Activated T-cell treated with anti-CD3 and anti-CD28 coated beads, Interleukin-2, amount 50 U/mL, for 4 hours (primary cell): ENCODE measurements around the gene PLEKHG7. TPM values are rescaled to one million over a fixed set of nuclear protein-coding genes. Genes with fewer than 3 reads are reported as not detected.
A peak's percentile ranks its signal among the peaks of the same experiment; 100 is the strongest.
"Not testable (repeated sequence)": the region's sequence is repeated elsewhere in the genome, so short reads cannot be mapped to it uniquely, and the experiment has no call there.

ENCODE experiments used
- ATAC-seq, 2 donors: fragments of 200-7000 bp; cut with Tn5 transposase; one replicate each; pipeline ENCODE4 v1.10.0; 2021
- DNase-seq: peaks from one replicate; pipeline ENCODE4 v3.0.0-alpha.2; 2020
- H3K27me3 Mint-ChIP-seq: one replicate; pipeline ENCODE4 v1.8.0; 2021; ENCODE audit warnings: low read depth, mixed read lengths
- H3K36me3 Mint-ChIP-seq: one replicate; pipeline ENCODE4 v1.8.0; 2022; ENCODE audit warnings: mixed read lengths; ENCODE audit not compliant: insufficient read depth
- H3K4me1 Mint-ChIP-seq: one replicate; pipeline ENCODE4 v1.8.0; 2021; ENCODE audit warnings: low read depth, mixed read lengths
- H3K4me3 Mint-ChIP-seq: one replicate; pipeline ENCODE4 v1.8.0; 2021; ENCODE audit warnings: mild to moderate bottlenecking, moderate library complexity, mixed read lengths
- H3K9me3 Mint-ChIP-seq: one replicate; pipeline ENCODE4 v1.8.0; 2021; ENCODE audit warnings: mixed read lengths
- total RNA-seq, 3 donors: library from RNA; stranded (reverse); gene quantifications; one replicate each; pipeline ENCODE4 v1.2.1, GENCODE V29; 2021

Gene PLEKHG7
- total RNA-seq, 3 donors from 2014 or later, result not detected

DNA sequence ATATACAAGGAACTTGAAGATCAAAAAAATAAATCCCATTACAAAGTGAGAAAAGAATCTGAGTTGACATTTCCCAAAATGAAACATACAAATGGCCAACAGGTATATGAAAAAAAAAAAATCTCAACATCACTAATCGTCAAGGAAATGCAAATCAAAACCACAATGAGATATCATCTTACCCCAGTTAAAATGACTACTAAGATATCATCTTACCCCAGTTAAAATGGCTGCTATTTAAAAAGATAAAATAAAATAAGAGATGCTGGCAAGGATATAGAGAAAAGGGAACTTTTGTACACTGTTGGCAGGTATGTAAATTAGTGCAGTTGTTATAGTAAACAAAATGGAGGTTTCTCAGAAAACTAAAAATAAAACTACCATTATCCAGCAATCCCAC, 44.4 kb downstream of the PLEKHG7 start:
- H3K4me3 Mint-ChIP-seq, result no peak overlapping the region
- H3K27me3 Mint-ChIP-seq, result peaks cover 3% of the 10 kb centered on the region
- no peaks in the 10 kb centered on the region for H3K9me3 Mint-ChIP-seq
- H3K36me3 Mint-ChIP-seq, result no peaks in the 10 kb centered on the region
- DNase-seq (no peak), ATAC-seq (no peak)
- H3K4me1 Mint-ChIP-seq, result peaks cover 5% of the 10 kb centered on the region

DNA sequence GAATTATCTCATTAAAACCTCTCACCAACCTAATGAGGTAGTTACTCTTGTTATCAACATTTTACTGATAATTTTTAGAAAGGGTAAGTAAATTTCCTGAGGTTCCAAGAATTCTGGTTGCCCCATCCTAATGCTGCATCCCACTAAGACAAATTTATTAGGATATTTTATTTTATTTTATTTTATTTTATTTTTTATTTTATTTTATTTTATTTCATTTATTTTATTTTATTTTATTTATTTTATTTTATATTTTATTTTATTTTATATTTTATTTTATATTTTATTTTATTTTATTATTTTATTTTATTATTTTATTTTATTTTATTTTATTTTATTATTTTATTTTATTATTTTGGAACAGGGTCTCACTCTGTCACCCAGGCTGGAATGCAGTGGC, 46.9 kb downstream of the PLEKHG7 start:
- not testable (repeated sequence) for H3K27me3 Mint-ChIP-seq, ATAC-seq, H3K4me3 Mint-ChIP-seq, H3K9me3 Mint-ChIP-seq, H3K36me3 Mint-ChIP-seq, H3K4me1 Mint-ChIP-seq, DNase-seq

GRCh38 chr12:92753976-92754885, 51.4 kb downstream of the PLEKHG7 start:
- peaks cover 3% of the 10 kb centered on the region for H3K27me3 Mint-ChIP-seq
- peaks cover 2% of the 10 kb centered on the region for H3K4me1 Mint-ChIP-seq
- ATAC-seq, result no peak
- no peak overlapping the region for H3K4me3 Mint-ChIP-seq
- no peak for DNase-seq
- no peaks in the 10 kb centered on the region for H3K9me3 Mint-ChIP-seq
- H3K36me3 Mint-ChIP-seq, result no peaks in the 10 kb centered on the region

DNA sequence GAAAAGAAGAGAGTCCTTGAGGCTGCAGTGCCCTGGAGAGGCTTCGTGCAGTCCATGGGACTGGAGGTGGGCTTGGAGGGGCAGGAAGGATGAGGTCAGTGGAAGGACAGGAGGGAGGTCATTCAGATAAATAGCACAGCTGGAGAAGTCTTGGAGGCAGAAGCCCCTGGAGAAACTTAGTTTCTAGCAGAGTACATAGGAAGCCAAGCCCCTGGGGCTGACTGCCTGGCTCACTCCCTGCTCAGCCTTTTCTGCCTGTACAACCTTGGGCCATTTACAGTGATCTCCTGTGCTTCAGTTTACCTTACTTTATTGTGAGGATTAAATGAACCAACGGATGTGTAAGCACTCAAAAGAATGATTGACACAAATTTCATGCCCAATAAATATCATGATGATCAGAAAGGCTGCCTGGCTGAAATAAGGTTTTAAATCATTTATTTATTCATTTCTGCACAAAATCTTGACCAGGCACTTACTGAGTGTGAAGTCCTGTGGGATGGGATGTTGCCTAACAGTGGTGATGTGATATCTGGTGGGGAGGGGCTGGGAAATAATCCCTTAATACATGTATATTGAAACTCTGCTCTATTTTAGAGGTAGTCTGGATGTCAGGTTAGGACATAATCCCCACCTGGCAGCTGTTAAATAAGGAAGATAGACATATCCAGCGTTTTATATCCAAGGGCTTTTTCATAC, 54.3 kb downstream of the PLEKHG7 start:
- Mint-ChIP-seq H3K4me3 (no peak overlapping the region), H3K36me3 (no peaks in the 10 kb centered on the region), H3K4me1 (peaks cover 2% of the 10 kb centered on the region), H3K27me3 (peaks cover 3% of the 10 kb centered on the region), H3K9me3 (no peaks in the 10 kb centered on the region)
- DNase-seq, result no peak
- no peak for ATAC-seq

- Mint-ChIP-seq H3K4me3 (no peak overlapping the region), H3K4me1 (peaks cover 2% of the 10 kb centered on the region), H3K36me3 (no peaks in the 10 kb centered on the region), H3K27me3 (peaks cover 3% of the 10 kb centered on the region), H3K9me3 (no peaks in the 10 kb centered on the region)
- ATAC-seq, result no peak
- DNase-seq, result no peak
Measured at GRCh38 chr12:92757597-92758121, 54.9 kb downstream of the PLEKHG7 start.

DNA sequence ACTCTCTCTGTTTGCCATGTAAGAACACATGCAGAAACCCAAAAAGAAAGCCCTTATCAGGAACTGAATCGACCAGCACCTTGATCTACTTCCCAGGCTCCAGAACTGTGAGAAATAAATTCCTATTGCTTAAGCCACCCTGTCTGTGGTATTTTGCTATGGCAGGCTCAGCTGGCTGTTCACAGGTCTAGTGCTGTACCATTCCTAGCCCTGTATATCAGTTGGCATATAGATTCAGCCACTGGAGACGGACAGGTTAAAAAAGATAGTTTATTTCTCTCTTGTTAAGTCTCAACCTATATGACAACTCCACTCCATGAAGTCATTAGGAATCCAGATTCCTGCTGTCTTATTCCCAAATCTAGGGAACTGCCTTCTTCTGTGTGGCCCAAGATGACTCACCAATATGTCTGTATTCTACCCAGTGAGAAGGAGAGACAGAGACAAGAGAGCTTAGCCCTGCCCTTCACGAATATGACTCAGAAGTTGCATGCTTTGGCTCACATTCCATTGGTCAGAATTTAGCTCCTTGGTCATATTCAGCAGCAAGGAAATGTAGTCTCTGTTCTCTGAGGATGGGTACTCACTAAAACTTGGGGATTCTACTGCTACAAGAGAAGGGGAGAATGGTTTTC, 57.0 kb downstream of the PLEKHG7 start:
- ATAC-seq (no peak), DNase-seq (no peak)
- Mint-ChIP-seq H3K27me3 (peaks cover 7% of the 10 kb centered on the region), H3K36me3 (no peaks in the 10 kb centered on the region), H3K4me1 (peaks cover 2% of the 10 kb centered on the region), H3K4me3 (no peak overlapping the region), H3K9me3 (no peaks in the 10 kb centered on the region)

DNA sequence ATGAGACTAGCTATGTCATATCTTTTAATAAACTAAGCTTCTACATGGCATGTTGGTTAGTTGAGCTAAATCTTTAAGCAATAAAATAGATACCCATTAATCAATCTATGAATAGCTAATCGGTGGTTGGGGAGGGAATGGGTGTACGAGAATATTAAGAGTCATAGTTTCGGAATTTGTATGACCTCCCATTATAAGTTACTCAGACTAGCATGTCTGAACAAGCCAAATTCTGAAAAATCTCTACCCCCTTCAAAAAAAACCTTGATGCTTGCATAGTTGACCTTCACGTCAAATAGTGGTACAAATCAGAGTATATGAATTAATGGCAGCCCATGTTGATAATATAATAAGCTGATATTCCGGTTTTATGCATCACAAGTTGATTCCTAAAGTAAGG, 60.0 kb downstream of the PLEKHG7 start:
- H3K4me3 Mint-ChIP-seq, result no peak overlapping the region
- no peaks in the 10 kb centered on the region for H3K9me3 Mint-ChIP-seq

DNA sequence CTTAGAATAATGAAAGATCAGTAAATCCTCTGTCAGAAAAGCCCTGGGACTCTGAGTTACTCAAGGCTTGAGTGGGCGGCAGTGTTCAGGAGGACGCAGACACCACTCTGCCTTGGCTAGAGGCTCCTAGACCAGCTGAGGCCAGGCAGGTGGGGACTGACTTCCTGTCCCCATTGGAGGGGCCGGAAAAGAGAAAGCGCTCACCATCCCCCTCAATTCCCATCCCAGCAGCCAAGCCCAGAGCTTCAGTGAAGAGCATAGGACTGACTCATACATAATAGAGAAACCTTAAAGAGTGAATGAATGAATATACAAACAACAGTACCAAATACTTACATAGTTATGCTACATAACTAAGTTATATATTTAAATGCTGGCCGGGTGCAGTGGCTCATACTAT, 62.0 kb downstream of the PLEKHG7 start:
- no peaks in the 10 kb centered on the region for H3K36me3 Mint-ChIP-seq
- no peak for ATAC-seq
- H3K4me3 Mint-ChIP-seq, result no peak overlapping the region

More for the DNA sequence above, 60.0 kb downstream of the PLEKHG7 start:
- Mint-ChIP-seq H3K27me3 (peaks cover 4% of the 10 kb centered on the region), H3K36me3 (no peaks in the 10 kb centered on the region), H3K4me1 (no peaks in the 10 kb centered on the region)
- DNase-seq, result no peak
- no peak for ATAC-seq

GRCh38 chr12:92765871-92766270, 63.1 kb downstream of the PLEKHG7 start:
- H3K9me3 Mint-ChIP-seq, result no peaks in the 10 kb centered on the region
- H3K36me3 Mint-ChIP-seq, result peaks cover 2% of the 10 kb centered on the region
- peaks cover 4% of the 10 kb centered on the region for H3K27me3 Mint-ChIP-seq
- peaks cover 11% of the 10 kb centered on the region for H3K4me1 Mint-ChIP-seq
- ATAC-seq (no peak), DNase-seq (no peak)
- no peak overlapping the region for H3K4me3 Mint-ChIP-seq

More for the DNA sequence above, 62.0 kb downstream of the PLEKHG7 start:
- Mint-ChIP-seq H3K27me3 (peaks cover 4% of the 10 kb centered on the region), H3K9me3 (no peaks in the 10 kb centered on the region), H3K4me1 (peaks cover 9% of the 10 kb centered on the region)
- no peak for DNase-seq

- Mint-ChIP-seq H3K9me3 (no peaks in the 10 kb centered on the region), H3K4me3 (no peak overlapping the region), H3K36me3 (peaks cover 9% of the 10 kb centered on the region), H3K4me1 (peaks cover 13% of the 10 kb centered on the region), H3K27me3 (no peaks in the 10 kb centered on the region)
- DNase-seq (no peak), ATAC-seq (peak; percentile 48 to 57)
Measured at GRCh38 chr12:92769124-92769901, 66.5 kb downstream of the PLEKHG7 start.

DNA sequence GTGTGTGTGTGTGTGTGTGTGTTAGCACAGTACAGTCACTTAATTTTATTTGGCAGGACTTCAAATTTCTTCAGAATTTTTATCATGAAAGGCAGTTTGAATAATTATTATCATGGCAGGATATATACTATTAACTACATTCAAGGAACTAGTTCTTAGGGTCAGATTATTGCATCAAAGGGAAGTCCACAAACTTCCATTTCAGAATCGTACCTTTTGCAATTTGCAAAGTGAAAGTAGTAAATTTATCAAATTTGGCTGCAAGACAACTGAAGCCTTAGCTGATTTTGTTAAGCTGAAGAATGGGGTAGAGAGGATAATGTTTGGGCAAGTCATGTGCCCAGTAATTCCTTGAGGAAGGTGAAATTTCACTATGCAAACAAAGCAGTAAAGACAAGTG, 68.2 kb downstream of the PLEKHG7 start:
- no peaks in the 10 kb centered on the region for H3K27me3 Mint-ChIP-seq
- H3K9me3 Mint-ChIP-seq, result no peaks in the 10 kb centered on the region
- peaks cover 12% of the 10 kb centered on the region for H3K36me3 Mint-ChIP-seq
- no peak for ATAC-seq
- peaks cover 13% of the 10 kb centered on the region for H3K4me1 Mint-ChIP-seq
- no peak for DNase-seq
- H3K4me3 Mint-ChIP-seq, result no peak overlapping the region

- Mint-ChIP-seq H3K27me3 (no peaks in the 10 kb centered on the region), H3K9me3 (no peaks in the 10 kb centered on the region), H3K4me3 (no peak overlapping the region), H3K36me3 (peaks cover 29% of the 10 kb centered on the region), H3K4me1 (peaks cover 2% of the 10 kb centered on the region)
- no peak for DNase-seq
- ATAC-seq, result no peak
Measured at GRCh38 chr12:92775416-92775815, 72.6 kb downstream of the PLEKHG7 start.

DNA sequence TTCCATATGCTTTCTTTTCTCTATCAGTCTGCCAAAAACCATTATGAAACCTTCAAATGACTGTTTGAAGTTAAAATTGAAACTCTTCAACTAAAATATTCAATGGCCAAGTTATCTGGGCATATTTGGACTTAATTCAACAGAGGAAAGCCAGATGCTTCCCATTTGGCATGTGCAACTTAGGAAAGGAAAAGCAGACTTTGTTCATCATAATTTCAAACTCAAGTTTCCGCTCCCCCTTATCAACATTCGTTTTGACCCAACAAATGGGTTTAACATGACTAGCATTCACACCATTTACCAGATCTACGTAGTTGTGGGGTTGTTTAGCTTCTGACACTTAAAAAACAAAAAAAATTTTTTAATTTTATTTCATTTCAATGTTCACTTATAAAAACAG, 75.7 kb downstream of the PLEKHG7 start:
- Mint-ChIP-seq H3K4me3 (no peak overlapping the region), H3K36me3 (peaks cover 26% of the 10 kb centered on the region), H3K9me3 (no peaks in the 10 kb centered on the region), H3K4me1 (no peaks in the 10 kb centered on the region), H3K27me3 (no peaks in the 10 kb centered on the region)
- ATAC-seq, result no peak
- DNase-seq, result no peak

DNA sequence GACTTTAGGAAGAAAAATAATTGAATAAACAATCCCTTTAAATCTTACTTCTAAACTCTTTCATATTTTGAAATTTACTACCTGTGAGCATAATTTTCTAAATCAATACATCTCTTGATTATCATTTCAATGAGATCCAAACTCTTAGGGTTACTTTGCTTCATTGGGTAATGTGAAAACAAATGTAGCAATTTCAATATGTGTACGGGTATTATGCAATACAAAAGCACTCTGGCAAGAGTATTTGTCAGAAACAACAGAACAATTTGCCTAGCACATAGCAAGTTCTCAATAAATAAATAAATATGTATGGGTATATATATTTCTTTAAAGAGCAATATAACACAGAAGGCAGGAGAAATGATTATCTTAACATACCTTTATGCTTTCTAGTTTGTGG, 77.1 kb downstream of the PLEKHG7 start:
- DNase-seq (no peak), ATAC-seq (no peak)
- Mint-ChIP-seq H3K36me3 (peaks cover 25% of the 10 kb centered on the region), H3K27me3 (no peaks in the 10 kb centered on the region), H3K4me1 (no peaks in the 10 kb centered on the region), H3K9me3 (no peaks in the 10 kb centered on the region), H3K4me3 (no peak overlapping the region)
